ENCODE results near the gene EHD1. TPM values are rescaled to one million over a fixed set of nuclear protein-coding genes. Genes with fewer than 3 reads are reported as not detected.

Gene EHD1
- total and polyA plus RNA-seq, 9 of the 15 experiments (the other 6 are each of a cell fraction or from before 2014, with no cell fraction given) = 0.46 to 65.0 (median 16.4) TPM

- TF ChIP-seq ZFP36 (IDR thresholded peaks at IDR 0.05; ENCODE audit: low read depth, low read length, partially characterized antibody) (peak; percentile 89), CCNT2 (IDR thresholded peaks at IDR 0.05; ENCODE audit: borderline replicate concordance, extremely low read depth, insufficient read length, low read depth, low read length) (peak; percentile 98), ZBTB1 (CRISPR knock-in tag; IDR thresholded peaks at IDR 0.05; ENCODE audit: borderline replicate concordance, low read depth) (no peak), GATAD2B (IDR thresholded peaks at IDR 0.05; ENCODE audit: borderline replicate concordance) (peak; percentile 94), ZNF175 (CRISPR knock-in tag; IDR thresholded peaks at IDR 0.05; ENCODE audit: low read depth) (peak; percentile 83; the same call in 1 of the 2 replicates), ZNF282 (CRISPR knock-in tag; IDR thresholded peaks at IDR 0.05) (no peak), SNAPC5 (CRISPR knock-in tag; IDR thresholded peaks at IDR 0.05) (no peak), ADNP (tag; IDR thresholded peaks at IDR 0.05) (peak; percentile 83), MAFG (tag; conservative IDR thresholded peaks at IDR 0.05) (peak; percentile 69), MCM5 (IDR thresholded peaks at IDR 0.05; ENCODE audit: low read depth) (no peak), ZNF347 (CRISPR knock-in tag; IDR thresholded peaks at IDR 0.05; ENCODE audit: low read depth) (no peak), HSF4 (CRISPR knock-in tag; IDR thresholded peaks at IDR 0.05; ENCODE audit: borderline replicate concordance) (0 out of 2 replicates have a peak, but pooled peaks have one; percentile 3), L3MBTL2 (IDR thresholded peaks at IDR 0.05) (peak; percentile 73; the same call in 1 of the 2 replicates), ZNF592 (IDR thresholded peaks at IDR 0.05) (peak; percentile 90), SMARCA4 (IDR thresholded peaks at IDR 0.05) (peak; percentile 99), FOXK2 (conservative IDR thresholded peaks at IDR 0.05 in 1 of 2, IDR thresholded peaks at IDR 0.05 in 1 of 2; ENCODE audit: low read depth in 2 of 2) (peak; percentile 15 to 61; a peak in 1 of 4 replicates), TEAD1 (CRISPR knock-in tag; IDR thresholded peaks at IDR 0.05) (peak; percentile 35 to 48; a peak in 1 of 4 replicates)
- TF ChIP-seq, protein P1, sequence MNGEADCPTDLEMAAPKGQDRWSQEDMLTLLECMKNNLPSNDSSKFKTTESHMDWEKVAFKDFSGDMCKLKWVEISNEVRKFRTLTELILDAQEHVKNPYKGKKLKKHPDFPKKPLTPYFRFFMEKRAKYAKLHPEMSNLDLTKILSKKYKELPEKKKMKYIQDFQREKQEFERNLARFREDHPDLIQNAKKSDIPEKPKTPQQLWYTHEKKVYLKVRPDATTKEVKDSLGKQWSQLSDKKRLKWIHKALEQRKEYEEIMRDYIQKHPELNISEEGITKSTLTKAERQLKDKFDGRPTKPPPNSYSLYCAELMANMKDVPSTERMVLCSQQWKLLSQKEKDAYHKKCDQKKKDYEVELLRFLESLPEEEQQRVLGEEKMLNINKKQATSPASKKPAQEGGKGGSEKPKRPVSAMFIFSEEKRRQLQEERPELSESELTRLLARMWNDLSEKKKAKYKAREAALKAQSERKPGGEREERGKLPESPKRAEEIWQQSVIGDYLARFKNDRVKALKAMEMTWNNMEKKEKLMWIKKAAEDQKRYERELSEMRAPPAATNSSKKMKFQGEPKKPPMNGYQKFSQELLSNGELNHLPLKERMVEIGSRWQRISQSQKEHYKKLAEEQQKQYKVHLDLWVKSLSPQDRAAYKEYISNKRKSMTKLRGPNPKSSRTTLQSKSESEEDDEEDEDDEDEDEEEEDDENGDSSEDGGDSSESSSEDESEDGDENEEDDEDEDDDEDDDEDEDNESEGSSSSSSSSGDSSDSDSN (IDR thresholded peaks at IDR 0.05; ENCODE audit: borderline replicate concordance in 1 of 2, low read depth in 2 of 2, low read length in 2 of 2) = 0 out of 4 replicates have a peak, but pooled peaks of 1 of the 2 experiments have one; percentile 47
Measured at GRCh38 chr11:64888729-64889511, 10.5 kb upstream of the EHD1 start (continued).

Measured in K562 (cell line).